A673 (cell line): ENCODE measurements around the gene R3HDM1. TPM values are rescaled to one million over a fixed set of nuclear protein-coding genes. Genes with fewer than 3 reads are reported as not detected.

ENCODE experiments used
- BruUV-seq: library from RNA; stranded (reverse); fragments of 400-500 nt; replicated peaks from 2 replicates; lab custom pipeline; 2021; lab: Mats Ljungman, UMichigan
- CTCF ChIA-PET: fragments of 300-600 bp; sonication (Branson Sonifier 250); formaldehyde crosslinking; loops from one replicate; lab custom pipeline; 2022; ENCODE audit warnings: antibody characterized with exemption; lab: Charles Lee
- POLR2A ChIA-PET: fragments of 300-600 bp; sonication (Branson Sonifier 250); formaldehyde crosslinking; loops from one replicate; lab custom pipeline; 2022; ENCODE audit warnings: antibody characterized with exemption; ENCODE audit not compliant: low non-redundant PET; lab: Charles Lee
- DNase-seq: peaks from one replicate; pipeline ENCODE4 v3.0.0-alpha.2; 2015; ENCODE audit warnings: low spot score
- H3K27ac ChIP-seq: fragments of 200-600 bp; sonication (generic); 2 replicates; pipeline ENCODE4 v1.5.1; 2016; ENCODE audit warnings: mixed run types, low read depth, mild to moderate bottlenecking, mixed read lengths, antibody characterized with exemption, low read length; ENCODE audit not compliant: poor library complexity, severe bottlenecking
- H3K27me3 ChIP-seq: fragments of 200-600 bp; sonication (generic); replicated peaks from 2 replicates; pipeline ENCODE4 v1.6.1; 2017; ENCODE audit warnings: mixed run types, low read depth, mild to moderate bottlenecking, mixed read lengths, antibody characterized with exemption, low read length; ENCODE audit not compliant: insufficient read depth, poor library complexity
- H3K36me3 ChIP-seq: fragments of 200-600 bp; sonication (generic); 2 replicates; pipeline ENCODE4 v1.6.1; 2016; ENCODE audit warnings: mixed run types, mild to moderate bottlenecking, mixed read lengths, antibody characterized with exemption, low read length; ENCODE audit not compliant: insufficient read depth, poor library complexity, severe bottlenecking
- H3K4me1 ChIP-seq: fragments of 200-600 bp; sonication (generic); 2 replicates; pipeline ENCODE4 v1.6.1; 2017; ENCODE audit warnings: mixed run types, mild to moderate bottlenecking, mixed read lengths, antibody characterized with exemption, low read length; ENCODE audit not compliant: insufficient read depth, poor library complexity, severe bottlenecking
- H3K4me3 ChIP-seq: fragments of 200-600 bp; sonication (generic); 2 replicates; pipeline ENCODE4 v1.5.1; 2016; ENCODE audit warnings: low read depth, mixed run types, mild to moderate bottlenecking, mixed read lengths, low read length; ENCODE audit not compliant: poor library complexity, severe bottlenecking
- H3K9me3 ChIP-seq: fragments of 200-600 bp; sonication (generic); 2 replicates; pipeline ENCODE4 v1.6.1; 2016; ENCODE audit warnings: mixed run types, low read depth, mild to moderate bottlenecking, mixed read lengths, antibody characterized with exemption, low read length; ENCODE audit not compliant: poor library complexity, severe bottlenecking
- CTCF ChIP-seq: fragments of 300-800, 200-600 bp; sonication (generic); conservative IDR thresholded peaks from 2 replicates; pipeline ENCODE4 v1.5.1; 2017; ENCODE audit warnings: low read depth, mild to moderate bottlenecking, antibody characterized with exemption, low read length, moderate library complexity, mixed read lengths
- EZH2 ChIP-seq: fragments of 200-600 bp; sonication (generic); IDR thresholded peaks from 2 replicates; pipeline ENCODE4 v1.6.1; 2017; ENCODE audit warnings: borderline replicate concordance, low read depth, mild to moderate bottlenecking, mixed read lengths, antibody characterized with exemption, low read length; ENCODE audit not compliant: poor library complexity, severe bottlenecking
- intact Hi-C: fragments of 100-400 bp; cut with micrococcal nuclease; formaldehyde crosslinking; loops from one replicate; pipeline ENCODE4 v1.10.0; 2022; ENCODE audit not compliant: unreplicated experiment
- total RNA-seq: library from RNA; stranded (reverse); gene quantifications from 2 replicates; pipeline ENCODE4 v1.2.3, GENCODE V29; 2021

Gene R3HDM1
- total RNA-seq, 1 experiment from 2014 or later = 65.4 TPM

- TF ChIP-seq EZH2 = no peak
- no peak for TF ChIP-seq CTCF
- H3K9me3 ChIP-seq = no peaks in the 10 kb centered on the region
- BruUV-seq = no TSS peak
- ChIA-PET POLR2A (no interaction called here), CTCF (no interaction called here)
- no peaks in the 10 kb centered on the region for H3K4me1 ChIP-seq
- no peak overlapping the region for H3K4me3 ChIP-seq
- H3K27ac ChIP-seq = no peak overlapping the region
- intact Hi-C loops = no loop called here
- H3K27me3 ChIP-seq = no peaks in the 10 kb centered on the region
- no peaks in the 10 kb centered on the region for H3K36me3 ChIP-seq
- no peak for DNase-seq
Measured at GRCh38 chr2:135552887-135553286, 21.6 kb downstream of the R3HDM1 start.

- intact Hi-C loops = no loop called here
- no peak overlapping the region for H3K27ac ChIP-seq
Measured at GRCh38 chr2:135555311-135555710, 24.0 kb downstream of the R3HDM1 start.

GRCh38 chr2:135557530-135557929 lies 26.2 kb downstream of the R3HDM1 start:
- POLR2A ChIA-PET = no interaction called here
- TF ChIP-seq CTCF = no peak
- no peak for TF ChIP-seq EZH2
- no TSS peak for BruUV-seq
- H3K9me3 ChIP-seq = no peaks in the 10 kb centered on the region
- H3K4me1 ChIP-seq = no peaks in the 10 kb centered on the region
- CTCF ChIA-PET = no interaction called here
- H3K4me3 ChIP-seq = no peak overlapping the region
- intact Hi-C loops = no loop called here
- no peak for DNase-seq
- H3K27ac ChIP-seq = no peak overlapping the region
- H3K36me3 ChIP-seq = no peaks in the 10 kb centered on the region
- no peaks in the 10 kb centered on the region for H3K27me3 ChIP-seq

More at GRCh38 chr2:135555311-135555710, 24.0 kb downstream of the R3HDM1 start:
- Histone ChIP-seq H3K27me3 (no peaks in the 10 kb centered on the region), H3K36me3 (no peaks in the 10 kb centered on the region), H3K9me3 (no peaks in the 10 kb centered on the region), H3K4me1 (no peaks in the 10 kb centered on the region), H3K4me3 (no peak overlapping the region)
- no TSS peak for BruUV-seq
- POLR2A ChIA-PET = no interaction called here
- CTCF ChIA-PET = no interaction called here
- no peak for TF ChIP-seq EZH2
- TF ChIP-seq CTCF = no peak
- no peak for DNase-seq
